HepG2 (cell line): ENCODE data around the gene ABCC3. TPM values are rescaled to one million over a fixed set of nuclear protein-coding genes. Genes with fewer than 3 reads are reported as not detected.

ENCODE experiments used
- IKZF1 ChIP-seq: fragments of 450-650 bp; IDR thresholded peaks from 2 replicates; pipeline ENCODE4 v1.7.1; 2016
- MEIS1 ChIP-seq: sonication (generic); formaldehyde crosslinking; IDR thresholded peaks from 2 replicates; pipeline ENCODE4 v1.9.0; 2021; ENCODE audit warnings: mild to moderate bottlenecking, missing genetic modification reagents, moderate library complexity, borderline replicate concordance
- SIX1 ChIP-seq: sonication (generic); formaldehyde crosslinking; IDR thresholded peaks from 2 replicates; pipeline ENCODE4 v1.4.0; 2020; ENCODE audit warnings: missing genetic modification reagents, borderline replicate concordance
- ZNF17 ChIP-seq: sonication (generic); formaldehyde crosslinking; IDR thresholded peaks from 2 replicates; pipeline ENCODE4 v1.5.0; 2020; ENCODE audit warnings: mild to moderate bottlenecking, missing genetic modification reagents
- ZNF207 ChIP-seq: fragments of 450-650 bp; IDR thresholded peaks from 2 replicates; pipeline ENCODE4 v1.6.1; 2016; ENCODE audit warnings: antibody characterized with exemption, borderline replicate concordance
- ZNF619 ChIP-seq: sonication (generic); formaldehyde crosslinking; IDR thresholded peaks from 2 replicates; pipeline ENCODE4 v1.4.0; 2020; ENCODE audit warnings: mild to moderate bottlenecking, missing genetic modification reagents
- ZNF773 ChIP-seq: sonication (generic); formaldehyde crosslinking; IDR thresholded peaks from 2 replicates; pipeline ENCODE4 v1.4.0; 2020; ENCODE audit warnings: missing genetic modification reagents, borderline replicate concordance
- polyA plus RNA-seq, 8 experiments: library from polyadenylated mRNA; depleted of rRNA in 3 of 8; stranded (reverse) in 7 of 8; unstranded in 1 of 8; fragments of >200 nt; fragmentation: Illumina TruSeq in 4 of 8; extraction: Trizol in 4 of 8; gene quantifications; 2 replicates each; pipeline versions ENCODE4 v1.2.1 to v1.2.3, GENCODE V29; 2011 to 2016; ENCODE audit warnings: low read depth in 4 of 8, missing spikeins in 1 of 8, mixed read lengths in 1 of 8; ENCODE audit not compliant: insufficient read depth in 1 of 8
- total RNA-seq, 5 experiments: library from RNA; depleted of rRNA; stranded (reverse); fragments of >200 nt; fragmentation: Illumina TruSeq; extraction: Trizol; gene quantifications; 2 replicates each; pipeline ENCODE4 v1.2.3, GENCODE V29; 2016; ENCODE audit warnings: low read depth in 1 of 5
- TF ChIP-seq, protein P1 (sequence below): IDR thresholded peaks from 2 replicates; pipeline ENCODE4 v1.6.1; 2012; ENCODE audit warnings: low read length, improper control_type of control experiment
- TF ChIP-seq, protein P2 (sequence below), 2 experiments: sonication (generic) in 1 of 2; formaldehyde crosslinking in 1 of 2; IDR thresholded peaks; 2 replicates each; pipeline versions ENCODE4 v1.6.1 to v1.9.0; 2014 to 2022; ENCODE audit warnings: antibody characterized with exemption in 1 of 2, borderline replicate concordance in 1 of 2, inconsistent platforms in 1 of 2, low read depth in 1 of 2, missing genetic modification reagents in 1 of 2
- TF ChIP-seq, protein P3 (sequence below): sonication (generic); formaldehyde crosslinking; IDR thresholded peaks from 2 replicates; pipeline ENCODE4 v1.4.0; 2020; ENCODE audit warnings: mild to moderate bottlenecking, missing genetic modification reagents

Gene ABCC3
- total and polyA plus RNA-seq, 2 of the 13 experiments (the other 11 are each of a cell fraction or from before 2014, with no cell fraction given): 25.2 to 50.7 TPM

DNA sequence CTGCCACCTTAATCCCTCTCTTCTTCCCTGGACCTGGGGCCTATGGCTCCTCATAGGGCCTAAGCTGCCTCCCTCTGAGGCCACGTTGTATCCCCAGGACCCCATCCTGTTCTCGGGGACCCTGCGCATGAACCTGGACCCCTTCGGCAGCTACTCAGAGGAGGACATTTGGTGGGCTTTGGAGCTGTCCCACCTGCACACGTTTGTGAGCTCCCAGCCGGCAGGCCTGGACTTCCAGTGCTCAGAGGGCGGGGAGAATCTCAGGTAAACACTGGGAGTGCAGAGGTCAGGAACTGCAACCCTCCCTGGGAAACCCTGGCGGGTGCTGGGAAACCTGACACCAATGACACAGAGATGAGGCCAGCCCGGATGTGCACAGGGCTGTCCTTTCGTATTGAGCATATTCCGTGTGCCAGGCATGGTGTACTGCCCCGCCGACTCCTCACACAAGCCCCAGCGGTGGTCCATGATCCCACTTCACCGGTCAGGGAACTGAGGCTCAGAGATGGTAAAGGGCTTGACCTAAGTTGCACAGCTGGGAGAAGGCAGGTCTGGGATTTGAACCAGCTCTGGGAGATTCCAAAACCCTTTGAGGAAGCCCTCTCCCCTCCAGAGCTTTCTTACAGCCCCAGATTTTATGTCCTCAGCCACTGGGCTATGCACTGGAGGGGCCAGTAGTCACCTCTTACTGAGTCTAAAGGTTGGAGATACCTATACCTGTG lies 50.1 kb downstream of the ABCC3 start (continued):
- TF ChIP-seq, protein P1, sequence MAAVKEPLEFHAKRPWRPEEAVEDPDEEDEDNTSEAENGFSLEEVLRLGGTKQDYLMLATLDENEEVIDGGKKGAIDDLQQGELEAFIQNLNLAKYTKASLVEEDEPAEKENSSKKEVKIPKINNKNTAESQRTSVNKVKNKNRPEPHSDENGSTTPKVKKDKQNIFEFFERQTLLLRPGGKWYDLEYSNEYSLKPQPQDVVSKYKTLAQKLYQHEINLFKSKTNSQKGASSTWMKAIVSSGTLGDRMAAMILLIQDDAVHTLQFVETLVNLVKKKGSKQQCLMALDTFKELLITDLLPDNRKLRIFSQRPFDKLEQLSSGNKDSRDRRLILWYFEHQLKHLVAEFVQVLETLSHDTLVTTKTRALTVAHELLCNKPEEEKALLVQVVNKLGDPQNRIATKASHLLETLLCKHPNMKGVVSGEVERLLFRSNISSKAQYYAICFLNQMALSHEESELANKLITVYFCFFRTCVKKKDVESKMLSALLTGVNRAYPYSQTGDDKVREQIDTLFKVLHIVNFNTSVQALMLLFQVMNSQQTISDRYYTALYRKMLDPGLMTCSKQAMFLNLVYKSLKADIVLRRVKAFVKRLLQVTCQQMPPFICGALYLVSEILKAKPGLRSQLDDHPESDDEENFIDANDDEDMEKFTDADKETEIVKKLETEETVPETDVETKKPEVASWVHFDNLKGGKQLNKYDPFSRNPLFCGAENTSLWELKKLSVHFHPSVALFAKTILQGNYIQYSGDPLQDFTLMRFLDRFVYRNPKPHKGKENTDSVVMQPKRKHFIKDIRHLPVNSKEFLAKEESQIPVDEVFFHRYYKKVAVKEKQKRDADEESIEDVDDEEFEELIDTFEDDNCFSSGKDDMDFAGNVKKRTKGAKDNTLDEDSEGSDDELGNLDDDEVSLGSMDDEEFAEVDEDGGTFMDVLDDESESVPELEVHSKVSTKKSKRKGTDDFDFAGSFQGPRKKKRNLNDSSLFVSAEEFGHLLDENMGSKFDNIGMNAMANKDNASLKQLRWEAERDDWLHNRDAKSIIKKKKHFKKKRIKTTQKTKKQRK: no peak
- TF ChIP-seq ZNF207: no peak
- TF ChIP-seq MEIS1 (CRISPR knock-in tag): peak; percentile 95; the same call in 1 of the 2 replicates
- peak; percentile 72 for TF ChIP-seq ZNF619 (CRISPR knock-in tag)
- no peak for TF ChIP-seq ZNF17 (CRISPR knock-in tag)
- TF ChIP-seq SIX1 (CRISPR knock-in tag): peak; percentile 100
- no peak for TF ChIP-seq ZNF773 (CRISPR knock-in tag)
- no peak for TF ChIP-seq IKZF1
- TF ChIP-seq, protein P2, sequence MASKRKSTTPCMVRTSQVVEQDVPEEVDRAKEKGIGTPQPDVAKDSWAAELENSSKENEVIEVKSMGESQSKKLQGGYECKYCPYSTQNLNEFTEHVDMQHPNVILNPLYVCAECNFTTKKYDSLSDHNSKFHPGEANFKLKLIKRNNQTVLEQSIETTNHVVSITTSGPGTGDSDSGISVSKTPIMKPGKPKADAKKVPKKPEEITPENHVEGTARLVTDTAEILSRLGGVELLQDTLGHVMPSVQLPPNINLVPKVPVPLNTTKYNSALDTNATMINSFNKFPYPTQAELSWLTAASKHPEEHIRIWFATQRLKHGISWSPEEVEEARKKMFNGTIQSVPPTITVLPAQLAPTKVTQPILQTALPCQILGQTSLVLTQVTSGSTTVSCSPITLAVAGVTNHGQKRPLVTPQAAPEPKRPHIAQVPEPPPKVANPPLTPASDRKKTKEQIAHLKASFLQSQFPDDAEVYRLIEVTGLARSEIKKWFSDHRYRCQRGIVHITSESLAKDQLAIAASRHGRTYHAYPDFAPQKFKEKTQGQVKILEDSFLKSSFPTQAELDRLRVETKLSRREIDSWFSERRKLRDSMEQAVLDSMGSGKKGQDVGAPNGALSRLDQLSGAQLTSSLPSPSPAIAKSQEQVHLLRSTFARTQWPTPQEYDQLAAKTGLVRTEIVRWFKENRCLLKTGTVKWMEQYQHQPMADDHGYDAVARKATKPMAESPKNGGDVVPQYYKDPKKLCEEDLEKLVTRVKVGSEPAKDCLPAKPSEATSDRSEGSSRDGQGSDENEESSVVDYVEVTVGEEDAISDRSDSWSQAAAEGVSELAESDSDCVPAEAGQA (IDR thresholded peaks at IDR 0.05; ENCODE audit: low read depth): 0 out of 2 replicates have a peak, but pooled peaks have one; percentile 47
- TF ChIP-seq, protein P2 (CRISPR knock-in tag; IDR thresholded peaks at IDR 0.05; ENCODE audit: borderline replicate concordance): peak; percentile 34; the same call in 1 of the 2 replicates
- TF ChIP-seq, protein P3, sequence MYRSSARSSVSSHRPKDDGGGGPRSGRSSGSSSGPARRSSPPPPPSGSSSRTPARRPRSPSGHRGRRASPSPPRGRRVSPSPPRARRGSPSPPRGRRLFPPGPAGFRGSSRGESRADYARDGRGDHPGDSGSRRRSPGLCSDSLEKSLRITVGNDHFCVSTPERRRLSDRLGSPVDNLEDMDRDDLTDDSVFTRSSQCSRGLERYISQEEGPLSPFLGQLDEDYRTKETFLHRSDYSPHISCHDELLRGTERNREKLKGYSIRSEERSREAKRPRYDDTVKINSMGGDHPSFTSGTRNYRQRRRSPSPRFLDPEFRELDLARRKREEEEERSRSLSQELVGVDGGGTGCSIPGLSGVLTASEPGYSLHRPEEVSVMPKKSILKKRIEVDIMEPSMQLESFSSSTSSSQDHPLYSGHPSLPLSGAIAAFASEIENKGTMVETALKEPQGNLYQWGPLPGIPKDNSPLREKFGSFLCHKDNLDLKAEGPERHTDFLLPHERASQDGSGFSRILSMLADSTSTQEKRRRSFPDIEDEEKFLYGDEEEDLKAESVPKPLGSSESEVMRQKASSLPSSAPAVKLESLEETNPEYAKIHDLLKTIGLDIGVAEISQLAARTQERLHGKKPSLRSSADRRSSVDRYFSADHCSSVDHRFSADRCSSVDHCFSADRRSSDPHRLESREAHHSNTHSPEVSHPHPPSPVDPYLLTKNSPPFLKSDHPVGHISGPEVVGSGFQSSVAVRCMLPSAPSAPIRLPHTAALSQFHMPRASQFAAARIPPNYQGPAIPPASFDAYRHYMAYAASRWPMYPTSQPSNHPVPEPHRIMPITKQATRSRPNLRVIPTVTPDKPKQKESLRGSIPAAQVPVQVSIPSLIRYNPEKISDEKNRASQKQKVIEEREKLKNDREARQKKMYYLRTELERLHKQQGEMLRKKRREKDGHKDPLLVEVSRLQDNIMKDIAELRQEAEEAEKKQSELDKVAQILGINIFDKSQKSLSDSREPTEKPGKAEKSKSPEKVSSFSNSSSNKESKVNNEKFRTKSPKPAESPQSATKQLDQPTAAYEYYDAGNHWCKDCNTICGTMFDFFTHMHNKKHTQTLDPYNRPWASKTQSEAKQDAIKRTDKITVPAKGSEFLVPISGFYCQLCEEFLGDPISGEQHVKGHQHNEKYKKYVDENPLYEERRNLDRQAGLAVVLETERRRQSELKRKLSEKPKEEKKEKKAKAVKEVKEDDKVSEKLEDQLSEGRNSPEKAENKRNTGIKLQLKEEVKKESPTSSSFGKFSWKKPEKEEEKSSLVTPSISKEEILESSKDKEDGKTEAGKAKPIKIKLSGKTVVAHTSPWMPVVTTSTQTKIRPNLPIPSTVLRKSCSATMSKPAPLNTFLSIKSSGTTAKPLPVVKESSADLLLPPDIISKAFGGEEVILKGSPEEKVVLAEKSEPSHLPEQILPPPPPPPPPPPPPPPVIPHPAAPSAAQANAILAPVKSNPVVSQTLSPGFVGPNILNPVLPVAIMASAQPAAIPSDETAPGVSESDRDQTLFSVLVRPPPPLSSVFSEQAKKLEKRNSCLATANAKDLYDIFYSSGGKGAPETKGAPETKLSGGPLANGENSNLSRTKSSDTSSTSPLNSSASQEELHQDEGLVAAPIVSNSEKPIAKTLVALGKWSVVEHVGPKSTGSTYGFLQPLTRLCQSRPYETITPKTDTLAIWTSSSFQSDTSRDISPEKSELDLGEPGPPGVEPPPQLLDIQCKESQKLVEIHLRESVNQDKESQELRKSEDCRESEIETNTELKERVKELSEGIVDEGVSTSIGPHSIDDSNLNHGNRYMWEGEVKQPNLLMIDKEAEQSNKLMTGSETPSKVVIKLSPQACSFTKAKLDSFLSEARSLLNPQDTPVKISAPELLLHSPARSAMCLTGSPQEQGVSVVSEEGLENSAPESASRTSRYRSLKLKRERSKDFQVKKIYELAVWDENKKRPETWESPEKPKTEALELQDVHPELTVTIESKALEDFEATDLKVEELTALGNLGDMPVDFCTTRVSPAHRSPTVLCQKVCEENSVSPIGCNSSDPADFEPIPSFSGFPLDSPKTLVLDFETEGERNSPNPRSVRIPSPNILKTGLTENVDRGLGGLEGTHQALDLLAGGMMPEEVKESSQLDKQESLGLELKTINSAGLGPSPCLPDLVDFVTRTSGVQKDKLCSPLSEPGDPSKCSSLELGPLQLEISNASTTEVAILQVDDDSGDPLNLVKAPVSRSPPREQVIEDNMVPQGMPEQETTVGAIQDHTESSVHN: peak; percentile 97
